Keratinocyte (primary cell): ENCODE measurements around the gene GRM1. TPM values are rescaled to one million over a fixed set of nuclear protein-coding genes. Genes with fewer than 3 reads are reported as not detected.

Experiments
- DNase-seq: peaks from one replicate; pipeline ENCODE4 v3.0.0-alpha.2; 2011; ENCODE audit warnings: low read depth, missing footprints, low spot score
- FAIRE-seq: peaks from 2 replicates; lab custom pipeline; 2011; peaks lifted over from hg19 to GRCh38; lab: Jason Lieb, UNC
- H2AFZ ChIP-seq: 2 replicates; pipeline ENCODE4 v1.6.0; 2012; ENCODE audit warnings: low read length, control low read depth, inconsistent platforms; ENCODE audit not compliant: control insufficient read depth
- H3K27ac ChIP-seq: 2 replicates; pipeline ENCODE4 v1.5.1; 2011; ENCODE audit warnings: low read length; ENCODE audit not compliant: control insufficient read depth, insufficient read depth
- H3K27me3 ChIP-seq: 3 replicates; pipeline ENCODE4 v1.6.0; 2011; ENCODE audit warnings: low read length; ENCODE audit not compliant: control insufficient read depth, insufficient read depth; ENCODE audit errors: extremely low read depth
- H3K36me3 ChIP-seq, 2 experiments: 2 replicates in 1 of 2; 3 replicates in 1 of 2; pipeline ENCODE4 v1.5.1; 2011; ENCODE audit warnings: low read length in 2 of 2, mild to moderate bottlenecking in 1 of 2; ENCODE audit not compliant: control insufficient read depth in 2 of 2, insufficient read depth in 2 of 2; ENCODE audit errors: extremely low read depth in 1 of 2
- H3K4me1 ChIP-seq: 3 replicates; pipeline ENCODE4 v1.5.1; 2011; ENCODE audit warnings: low read length; ENCODE audit not compliant: control insufficient read depth, insufficient read depth; ENCODE audit errors: extremely low read depth
- H3K4me2 ChIP-seq: 3 replicates; pipeline ENCODE4 v1.6.0; 2011; ENCODE audit warnings: low read depth, low read length; ENCODE audit not compliant: control insufficient read depth, insufficient read depth; ENCODE audit errors: extremely low read depth
- H3K4me3 ChIP-seq, 3 experiments: fragments of 200-600 bp in 1 of 3; sonication (generic) in 1 of 3; 2 replicates in 2 of 3; 3 replicates in 1 of 3; pipeline ENCODE4 v1.5.1; 2011 to 2016; ENCODE audit warnings: low read length in 3 of 3, mild to moderate bottlenecking in 3 of 3, control low read depth in 2 of 3, inconsistent platforms in 1 of 3, low read depth in 1 of 3, mixed read lengths in 1 of 3, mixed run types in 1 of 3, moderate library complexity in 1 of 3; ENCODE audit not compliant: control insufficient read depth in 2 of 3, insufficient read depth in 2 of 3; ENCODE audit errors: extremely low read depth in 1 of 3
- H3K79me2 ChIP-seq: 2 replicates; pipeline ENCODE4 v1.6.0; 2012; ENCODE audit warnings: low read length; ENCODE audit not compliant: control insufficient read depth, insufficient read depth
- H3K9ac ChIP-seq: 3 replicates; pipeline ENCODE4 v1.6.0; 2011; ENCODE audit warnings: low read length; ENCODE audit not compliant: control insufficient read depth, insufficient read depth; ENCODE audit errors: extremely low read depth
- H3K9me1 ChIP-seq: 3 replicates; pipeline ENCODE4 v1.6.0; 2011; ENCODE audit warnings: low read length; ENCODE audit not compliant: control insufficient read depth, insufficient read depth; ENCODE audit errors: extremely low read depth
- H3K9me3 ChIP-seq: 2 replicates; pipeline ENCODE4 v1.5.1; 2012; ENCODE audit warnings: low read depth, low read length; ENCODE audit not compliant: control insufficient read depth
- H4K20me1 ChIP-seq: 3 replicates; pipeline ENCODE4 v1.6.0; 2011; ENCODE audit warnings: low read length; ENCODE audit not compliant: control insufficient read depth, insufficient read depth; ENCODE audit errors: extremely low read depth
- CTCF ChIP-seq, 3 experiments: IDR thresholded peaks in 1 of 3; conservative IDR thresholded peaks in 1 of 3; optimal IDR thresholded peaks in 1 of 3; 2 replicates in 2 of 3; 3 replicates in 1 of 3; pipeline versions ENCODE3 to v1.5.1; 2011; ENCODE audit warnings: low read length in 3 of 3, mild to moderate bottlenecking in 3 of 3, moderate library complexity in 2 of 3, control low read depth in 1 of 3, inconsistent platforms in 1 of 3; ENCODE audit not compliant: insufficient read depth in 2 of 3; ENCODE audit errors: extremely low read depth in 1 of 3
- EZH2 ChIP-seq: IDR thresholded peaks from one replicate; pipeline ENCODE4 v1.6.1; 2012; ENCODE audit warnings: inconsistent platforms, mild to moderate bottlenecking, low read length, moderate library complexity
- dilution Hi-C: fragments of 300-500 bp; cut with MboI; formaldehyde crosslinking; loops from one replicate; pipeline ENCODE4 v1.7.0; 2020; ENCODE audit warnings: low sequenced_read_pairs; ENCODE audit not compliant: extremely low pct_ligation_motif_present
- polyA plus RNA-seq, 5 experiments: library from polyadenylated mRNA; depleted of rRNA in 3 of 5; stranded (reverse) in 3 of 5; stranded (forward) in 1 of 5; unstranded in 1 of 5; fragments of >200 nt; gene quantifications; 1 replicate in 1 of 5; 2 replicates in 3 of 5; 3 replicates in 1 of 5; pipeline versions ENCODE4 v1.2.1 to v1.2.3, GENCODE V29; 2011 to 2012; ENCODE audit warnings: missing spikeins in 2 of 5, low read depth in 1 of 5, low replicate concordance in 1 of 5

GRM1 gene
- polyA plus RNA-seq, 1 donor (not counting 4 experiments of a cell fraction or from before 2014, with no cell fraction given) = not detected

GRCh38 chr6:146071781-146072180 is 42.9 kb downstream of the GRM1 start:
- H3K36me3 ChIP-seq = no peaks in the 10 kb centered on the region
- H3K4me3 ChIP-seq = no peak overlapping the region
- H3K9ac ChIP-seq = no peak overlapping the region
- no peak overlapping the region for H3K4me2 ChIP-seq
- dilution Hi-C loops = no loop called here
- no peak for TF ChIP-seq CTCF (optimal IDR thresholded peaks at IDR 0.05 in 1 of 3, IDR thresholded peaks at IDR 0.05 in 1 of 3, conservative IDR thresholded peaks at IDR 0.05 in 1 of 3; ENCODE audit: extremely low read depth in 1 of 3, insufficient read depth in 2 of 3, low read length in 3 of 3)
- TF ChIP-seq EZH2 = no peak
- H3K27me3 ChIP-seq = no peaks in the 10 kb centered on the region
- no peaks in the 10 kb centered on the region for H3K9me3 ChIP-seq
- no peaks in the 10 kb centered on the region for H3K4me1 ChIP-seq
- FAIRE-seq (no peak), DNase-seq (no peak)
- no peaks in the 10 kb centered on the region for H4K20me1 ChIP-seq
- H3K27ac ChIP-seq = no peak overlapping the region
- H2AFZ ChIP-seq = no peak overlapping the region
- H3K9me1 ChIP-seq = no peaks in the 10 kb centered on the region
- H3K79me2 ChIP-seq = no peaks in the 10 kb centered on the region

- DNase-seq (no peak), FAIRE-seq (no peak)
- no peaks in the 10 kb centered on the region for H3K36me3 ChIP-seq
- H3K27ac ChIP-seq = no peak overlapping the region
- H3K9me1 ChIP-seq = no peaks in the 10 kb centered on the region
- no peak overlapping the region for H3K9ac ChIP-seq
- dilution Hi-C loops = no loop called here
- no peaks in the 10 kb centered on the region for H3K79me2 ChIP-seq
- no peaks in the 10 kb centered on the region for H3K27me3 ChIP-seq
- no peak overlapping the region for H3K4me2 ChIP-seq
- H3K4me3 ChIP-seq = no peak overlapping the region
- no peaks in the 10 kb centered on the region for H3K9me3 ChIP-seq
- TF ChIP-seq EZH2 (no peak), CTCF (optimal IDR thresholded peaks at IDR 0.05 in 1 of 3, IDR thresholded peaks at IDR 0.05 in 1 of 3, conservative IDR thresholded peaks at IDR 0.05 in 1 of 3; ENCODE audit: extremely low read depth in 1 of 3, insufficient read depth in 2 of 3, low read length in 3 of 3) (no peak)
- no peak overlapping the region for H2AFZ ChIP-seq
- H3K4me1 ChIP-seq = no peaks in the 10 kb centered on the region
- H4K20me1 ChIP-seq = no peaks in the 10 kb centered on the region
These were observed 49.1 kb downstream of the GRM1 start for GRCh38 chr6:146077992-146078391.
